Esophagus muscularis mucosa (tissue), 4 donors: ENCODE results near the gene NDUFV3. TPM values are rescaled to one million over a fixed set of nuclear protein-coding genes. Genes with fewer than 3 reads are reported as not detected.

Source experiments
- DNase-seq: peaks from one replicate; pipeline ENCODE4 v3.0.0-alpha.2; 2017; ENCODE audit errors: extremely low spot score
- H3K27ac ChIP-seq, 4 donors: fragments of 200-600 bp; sonication (generic); replicated peaks in 1 of 4; 1 replicate in 3 of 4; 2 replicates in 1 of 4; pipeline ENCODE4 v1.5.1; 2016 to 2019; ENCODE audit warnings: mild to moderate bottlenecking in 1 of 4
- H3K27me3 ChIP-seq, 4 donors: fragments of 200-600 bp; sonication (generic); one replicate each; pipeline versions ENCODE4 v1.5.1 to v1.6.0; 2016 to 2019
- H3K36me3 ChIP-seq, 4 donors: fragments of 200-600 bp; sonication (generic); one replicate each; pipeline ENCODE4 v1.5.1; 2016 to 2019
- H3K4me1 ChIP-seq, 4 donors: fragments of 200-600 bp; sonication (generic); one replicate each; pipeline ENCODE4 v1.5.1; 2016 to 2019
- H3K4me3 ChIP-seq, 4 donors: fragments of 200-600 bp; sonication (generic); 1 replicate in 2 of 4; 2 replicates in 2 of 4; pipeline ENCODE4 v1.5.1; 2016 to 2019; ENCODE audit warnings: mild to moderate bottlenecking in 4 of 4, moderate library complexity in 1 of 4
- H3K9me3 ChIP-seq, 4 donors: fragments of 200-600 bp; sonication (generic); 1 replicate in 3 of 4; 2 replicates in 1 of 4; pipeline ENCODE4 v1.5.1; 2016 to 2019
- EP300 ChIP-seq: sonication (generic); formaldehyde crosslinking; IDR thresholded peaks from one replicate; pipeline ENCODE4 v1.6.1; 2017; ENCODE audit warnings: antibody characterized with exemption
- POLR2A ChIP-seq: fragments of 450-650 bp; IDR thresholded peaks from one replicate; pipeline ENCODE4 v1.6.1; 2017; ENCODE audit warnings: antibody characterized with exemption, moderate library complexity, mild to moderate bottlenecking, low read depth
- POLR2AphosphoS5 ChIP-seq, 2 donors: sonication (generic); formaldehyde crosslinking; IDR thresholded peaks; one replicate each; pipeline ENCODE4 v1.6.1; 2017; ENCODE audit warnings: antibody characterized with exemption in 2 of 2
- WGBS: methylation state at CpG from one replicate; pipeline ENCODE4 v1.1.5; 2018; 5-methylcytosine and 5-hydroxymethylcytosine counted together
- intact Hi-C: fragments of 100-400 bp; cut with DNase I; formaldehyde crosslinking; loops from one replicate; pipeline ENCODE4 v1.15.1; 2023
- total RNA-seq, 4 donors: library from RNA; depleted of rRNA; stranded (reverse); fragments of >200 nt; gene quantifications; one replicate each; pipeline versions ENCODE4 v1.1.0 to v1.2.1, GENCODE V29; 2016
- TF ChIP-seq, protein P1 (sequence below), 3 experiments: fragments of 200-600 bp in 2 of 3; fragments of 450-650 bp in 1 of 3; sonication (generic) in 2 of 3; IDR thresholded peaks; one replicate each; pipeline ENCODE4 v1.5.1; 2017 to 2019; ENCODE audit warnings: antibody characterized with exemption in 3 of 3, mild to moderate bottlenecking in 2 of 3, moderate library complexity in 1 of 3

NDUFV3 gene
- total RNA-seq, 4 donors from 2014 or later: 56.7 to 102 (median 74.1) TPM

- TF ChIP-seq, protein P1, sequence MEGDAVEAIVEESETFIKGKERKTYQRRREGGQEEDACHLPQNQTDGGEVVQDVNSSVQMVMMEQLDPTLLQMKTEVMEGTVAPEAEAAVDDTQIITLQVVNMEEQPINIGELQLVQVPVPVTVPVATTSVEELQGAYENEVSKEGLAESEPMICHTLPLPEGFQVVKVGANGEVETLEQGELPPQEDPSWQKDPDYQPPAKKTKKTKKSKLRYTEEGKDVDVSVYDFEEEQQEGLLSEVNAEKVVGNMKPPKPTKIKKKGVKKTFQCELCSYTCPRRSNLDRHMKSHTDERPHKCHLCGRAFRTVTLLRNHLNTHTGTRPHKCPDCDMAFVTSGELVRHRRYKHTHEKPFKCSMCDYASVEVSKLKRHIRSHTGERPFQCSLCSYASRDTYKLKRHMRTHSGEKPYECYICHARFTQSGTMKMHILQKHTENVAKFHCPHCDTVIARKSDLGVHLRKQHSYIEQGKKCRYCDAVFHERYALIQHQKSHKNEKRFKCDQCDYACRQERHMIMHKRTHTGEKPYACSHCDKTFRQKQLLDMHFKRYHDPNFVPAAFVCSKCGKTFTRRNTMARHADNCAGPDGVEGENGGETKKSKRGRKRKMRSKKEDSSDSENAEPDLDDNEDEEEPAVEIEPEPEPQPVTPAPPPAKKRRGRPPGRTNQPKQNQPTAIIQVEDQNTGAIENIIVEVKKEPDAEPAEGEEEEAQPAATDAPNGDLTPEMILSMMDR (IDR thresholded peaks at IDR 0.05): no peak
- TF ChIP-seq EP300 (no peak), POLR2AphosphoS5 (IDR thresholded peaks at IDR 0.05) (no peak), POLR2A (no peak)
- H3K9me3 ChIP-seq: no peaks in the 10 kb centered on the region
- no peaks in the 10 kb centered on the region for H3K4me1 ChIP-seq
- intact Hi-C loops: no loop called here
- DNase-seq: no peak
- H3K36me3 ChIP-seq: peaks cover 57 to 94% (median 94%) of the 10 kb centered on the region in 4 donors
- no peak overlapping the region for H3K4me3 ChIP-seq
- WGBS: 94% methylated on average over 12 of the region's 20 CpGs
- H3K27me3 ChIP-seq: no peaks in the 10 kb centered on the region
- H3K27ac ChIP-seq: no peak overlapping the region
Observed at GRCh38 chr21:42852925-42853570, 40.1 kb upstream of the NDUFV3 start.

DNA sequence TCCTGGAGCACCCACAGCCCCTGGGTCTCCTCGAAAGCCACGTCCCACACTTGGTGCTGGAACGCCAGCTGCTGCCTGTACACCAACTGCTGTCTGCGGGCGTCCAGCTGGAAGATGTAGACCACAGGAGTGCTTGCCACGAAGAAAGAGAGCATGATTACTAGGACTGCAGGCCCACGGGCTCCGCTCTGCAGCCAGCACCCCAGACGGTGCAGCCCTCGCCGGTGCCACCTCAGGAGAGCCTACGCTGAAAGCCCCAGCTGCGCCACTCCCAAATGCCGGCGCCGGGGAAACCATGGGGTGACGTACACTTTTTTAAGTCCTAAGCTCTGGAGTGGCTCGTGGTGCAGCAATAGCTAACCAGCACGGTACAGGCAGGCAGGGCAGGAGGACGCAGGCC lies 39.5 kb upstream of the NDUFV3 start:
- H3K36me3 ChIP-seq: peaks cover 62 to 97% (median 96%) of the 10 kb centered on the region in 4 donors
- WGBS: 96% methylated on average over 11 of the region's 20 CpGs
- intact Hi-C loops: no loop called here

DNA sequence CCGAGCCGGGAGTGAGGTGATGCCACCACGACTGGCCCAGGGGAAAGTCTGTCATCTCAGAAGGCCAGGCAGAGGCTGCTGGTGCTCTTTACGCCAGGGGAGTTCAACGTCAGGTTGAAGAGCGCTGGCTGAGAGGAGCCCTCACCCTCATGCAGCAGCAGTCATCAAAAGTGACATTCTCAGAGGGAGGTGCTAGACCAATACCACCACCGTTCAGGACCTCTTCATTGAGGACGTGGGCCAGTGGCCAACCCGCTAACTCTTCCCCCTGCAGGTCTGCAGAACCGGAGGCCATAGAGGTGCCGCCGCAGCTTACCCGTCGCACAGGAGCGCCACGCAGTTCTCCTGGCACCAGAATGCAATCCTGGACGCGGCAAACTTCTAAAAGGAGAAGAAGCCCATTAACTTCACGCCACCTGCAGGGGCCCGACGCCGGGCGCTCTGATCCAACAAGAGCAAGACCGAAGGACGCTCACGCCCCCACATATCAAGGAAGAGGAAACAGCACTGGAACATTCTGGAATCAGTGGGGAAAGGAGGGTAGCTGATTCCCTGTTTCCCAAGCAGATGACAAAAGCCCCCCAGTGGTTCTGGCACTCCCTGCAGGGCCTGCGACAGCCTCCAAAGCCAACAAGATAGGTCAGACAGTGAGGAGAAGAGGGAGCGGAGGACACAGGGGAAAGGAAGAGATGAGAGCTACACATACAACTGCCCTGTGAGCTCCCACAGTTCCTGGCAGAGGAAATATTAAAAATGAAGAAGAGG lies 38.7 kb upstream of the NDUFV3 start:
- TF ChIP-seq EP300 (no peak), POLR2A (no peak), POLR2AphosphoS5 (IDR thresholded peaks at IDR 0.05) (no peak)
- TF ChIP-seq, protein P1 (IDR thresholded peaks at IDR 0.05): no peak
- H3K27ac ChIP-seq: no peak overlapping the region
- no peaks in the 10 kb centered on the region for H3K27me3 ChIP-seq
- H3K36me3 ChIP-seq: peaks cover 66 to 100% (median 99%) of the 10 kb centered on the region in 4 donors
- H3K4me3 ChIP-seq: no peak overlapping the region
- H3K4me1 ChIP-seq: no peaks in the 10 kb centered on the region
- no peak for DNase-seq
- 92% methylated on average over 27 of the region's 28 CpGs for WGBS
- intact Hi-C loops: no loop called here
- no peaks in the 10 kb centered on the region for H3K9me3 ChIP-seq

More for the DNA sequence above, 39.5 kb upstream of the NDUFV3 start:
- Histone ChIP-seq H3K27ac (no peak overlapping the region), H3K4me1 (no peaks in the 10 kb centered on the region), H3K4me3 (no peak overlapping the region), H3K9me3 (no peaks in the 10 kb centered on the region), H3K27me3 (no peaks in the 10 kb centered on the region)
- TF ChIP-seq POLR2AphosphoS5 (IDR thresholded peaks at IDR 0.05): no peak
- TF ChIP-seq, protein P1 (IDR thresholded peaks at IDR 0.05): no peak
- TF ChIP-seq EP300: no peak
- no peak for TF ChIP-seq POLR2A
- no peak for DNase-seq

DNA sequence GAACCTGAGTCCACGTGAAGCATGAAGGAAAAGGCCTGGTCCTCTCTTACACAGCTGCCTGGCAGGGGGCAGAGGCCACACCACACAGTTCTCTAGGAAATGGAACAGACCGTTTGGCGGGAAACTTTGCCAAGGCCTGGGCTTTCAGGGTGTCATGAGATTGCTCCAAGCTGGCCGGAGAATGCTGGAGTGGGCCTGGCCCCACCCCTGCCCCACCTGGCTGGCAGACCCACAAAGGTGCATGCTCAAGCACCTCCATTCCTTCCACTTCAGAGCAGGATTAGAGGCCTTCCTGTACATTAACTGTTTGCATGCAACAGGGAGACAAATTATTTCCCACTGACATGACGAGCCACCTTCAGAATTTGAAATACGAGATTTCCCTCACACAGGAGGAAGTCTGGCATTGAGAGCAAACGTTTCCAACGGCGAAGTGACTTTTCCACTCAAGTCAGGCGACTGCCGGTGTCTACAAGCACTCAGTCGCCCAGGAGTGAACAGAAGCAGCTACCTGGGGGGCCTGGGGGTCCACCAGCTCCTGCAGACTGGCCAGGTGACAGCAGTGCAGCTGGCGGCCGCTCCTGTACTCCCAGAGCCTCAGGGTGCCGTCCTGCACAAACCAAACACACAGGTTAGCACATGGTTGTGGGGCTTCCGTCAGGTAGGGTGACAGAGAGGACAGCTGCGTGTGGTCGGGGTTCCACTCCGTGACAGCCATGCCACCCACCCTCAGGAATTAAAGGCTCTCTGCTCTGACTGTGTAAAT lies 37.8 kb upstream of the NDUFV3 start:
- intact Hi-C loops: no loop called here
- Histone ChIP-seq H3K27me3 (no peaks in the 10 kb centered on the region), H3K9me3 (no peaks in the 10 kb centered on the region), H3K4me3 (no peak overlapping the region), H3K36me3 (peaks cover 67 to 100% (median 99%) of the 10 kb centered on the region in 4 donors), H3K27ac (no peak overlapping the region), H3K4me1 (no peaks in the 10 kb centered on the region)
- no peak for DNase-seq
- TF ChIP-seq POLR2AphosphoS5 (IDR thresholded peaks at IDR 0.05): no peak
- TF ChIP-seq, protein P1 (IDR thresholded peaks at IDR 0.05): no peak
- no peak for TF ChIP-seq POLR2A
- no peak for TF ChIP-seq EP300
- 89% methylated on average over 19 of the region's 19 CpGs for WGBS
